ENCODE results near the gene OSGEP. TPM values are rescaled to one million over a fixed set of nuclear protein-coding genes. Genes with fewer than 3 reads are reported as not detected.

OSGEP gene
- total and polyA plus RNA-seq, 2 of the 13 experiments (the other 11 are each of a cell fraction or from before 2014, with no cell fraction given): 39.7 to 41.1 TPM

GRCh38 chr14:20454516-20455354 lies at the start of gene OSGEP, which contains the start of gene APEX1 (continued):
- TF ChIP-seq ZNF546 (CRISPR knock-in tag; conservative IDR thresholded peaks at IDR 0.05) (peak; percentile 61), ZFP36L2 (CRISPR knock-in tag; IDR thresholded peaks at IDR 0.05) (no peak), RFXAP (CRISPR knock-in tag; IDR thresholded peaks at IDR 0.05; ENCODE audit: borderline replicate concordance) (peak; percentile 15; the same call in 1 of the 2 replicates), ZFP91 (CRISPR knock-in tag; IDR thresholded peaks at IDR 0.05; ENCODE audit: borderline replicate concordance) (peak; percentile 91), ZBTB33 (CRISPR knock-in tag; IDR thresholded peaks at IDR 0.05) (peak; percentile 38; the same call in 1 of the 2 replicates), CHD4 (IDR thresholded peaks at IDR 0.05; ENCODE audit: borderline replicate concordance, low read length) (0 out of 2 replicates have a peak, but pooled peaks have one; percentile 32), ZNF441 (CRISPR knock-in tag; IDR thresholded peaks at IDR 0.05; ENCODE audit: borderline replicate concordance) (peak; percentile 26), ZNF720 (CRISPR knock-in tag; IDR thresholded peaks at IDR 0.05) (no peak), AFF4 (CRISPR knock-in tag; IDR thresholded peaks at IDR 0.05) (peak; percentile 30), BRF2 (CRISPR knock-in tag; IDR thresholded peaks at IDR 0.05) (peak; percentile 60; the same call in 1 of the 2 replicates), THYN1 (CRISPR knock-in tag; IDR thresholded peaks at IDR 0.05; ENCODE audit: borderline replicate concordance, low read depth) (0 out of 2 replicates have a peak, but pooled peaks have one; percentile 23), SCMH1 (CRISPR knock-in tag; IDR thresholded peaks at IDR 0.05; ENCODE audit: borderline replicate concordance) (no peak), KMT2B (CRISPR knock-in tag; IDR thresholded peaks at IDR 0.05) (peak; percentile 67), ZNF3 (CRISPR knock-in tag; IDR thresholded peaks at IDR 0.05) (no peak), SMAD1 (CRISPR knock-in tag; IDR thresholded peaks at IDR 0.05; ENCODE audit: borderline replicate concordance, low read depth) (peak; percentile 69; the same call in 1 of the 2 replicates), DZIP1 (CRISPR knock-in tag; IDR thresholded peaks at IDR 0.05) (0 out of 2 replicates have a peak, but pooled peaks have one; percentile 23)
